Suprapubic skin (tissue), 4 donors: ENCODE measurements around the gene ARF6. TPM values are rescaled to one million over a fixed set of nuclear protein-coding genes. Genes with fewer than 3 reads are reported as not detected.

Experiments
- DNase-seq, 2 donors: peaks; one replicate each; pipeline ENCODE4 v3.0.0-alpha.2; 2019; ENCODE audit warnings: low spot score in 2 of 2
- H3K27ac ChIP-seq: fragments of 200-600 bp; sonication (generic); one replicate; pipeline ENCODE4 v1.5.1; 2019
- H3K27me3 ChIP-seq: fragments of 200-600 bp; sonication (generic); one replicate; pipeline ENCODE4 v1.5.1; 2019
- H3K36me3 ChIP-seq: fragments of 200-600 bp; sonication (generic); one replicate; pipeline ENCODE4 v1.5.1; 2019
- H3K4me1 ChIP-seq: fragments of 200-600 bp; sonication (generic); one replicate; pipeline ENCODE4 v1.5.1; 2019
- H3K4me3 ChIP-seq: fragments of 200-600 bp; sonication (generic); one replicate; pipeline ENCODE4 v1.5.1; 2019; ENCODE audit warnings: mild to moderate bottlenecking
- H3K9me3 ChIP-seq: fragments of 200-600 bp; sonication (generic); one replicate; pipeline ENCODE4 v1.5.1; 2019
- EP300 ChIP-seq: sonication (generic); formaldehyde crosslinking; IDR thresholded peaks from one replicate; pipeline ENCODE4 v1.6.1; 2017; ENCODE audit warnings: antibody characterized with exemption
- POLR2A ChIP-seq, 2 donors: fragments of 450-650 bp; IDR thresholded peaks; one replicate each; pipeline ENCODE4 v1.6.1; 2017; ENCODE audit warnings: antibody characterized with exemption in 2 of 2, mild to moderate bottlenecking in 2 of 2, moderate library complexity in 2 of 2
- POLR2AphosphoS5 ChIP-seq, 3 donors: sonication (generic); formaldehyde crosslinking; IDR thresholded peaks; one replicate each; pipeline ENCODE4 v1.6.1; 2017; ENCODE audit warnings: antibody characterized with exemption in 3 of 3
- WGBS: methylation state at CpG from one replicate; pipeline ENCODE4 v1.1.5; 2018; 5-methylcytosine and 5-hydroxymethylcytosine counted together
- total RNA-seq, 4 donors: library from RNA; depleted of rRNA; stranded (reverse); fragments of >200 nt; gene quantifications; one replicate each; pipeline ENCODE4 v1.1.0, GENCODE V29; 2016
- TF ChIP-seq, protein P1 (sequence below), 2 donors: fragments of 200-600 bp in 1 of 2; fragments of 450-650 bp in 1 of 2; sonication (generic) in 1 of 2; IDR thresholded peaks; one replicate each; pipeline ENCODE4 v1.5.1; 2016 to 2019; ENCODE audit warnings: antibody characterized with exemption in 2 of 2, mild to moderate bottlenecking in 1 of 2, moderate library complexity in 1 of 2

ARF6 gene
- total RNA-seq, 4 donors from 2014 or later: 48.0 to 125 (median 85.3) TPM

DNA sequence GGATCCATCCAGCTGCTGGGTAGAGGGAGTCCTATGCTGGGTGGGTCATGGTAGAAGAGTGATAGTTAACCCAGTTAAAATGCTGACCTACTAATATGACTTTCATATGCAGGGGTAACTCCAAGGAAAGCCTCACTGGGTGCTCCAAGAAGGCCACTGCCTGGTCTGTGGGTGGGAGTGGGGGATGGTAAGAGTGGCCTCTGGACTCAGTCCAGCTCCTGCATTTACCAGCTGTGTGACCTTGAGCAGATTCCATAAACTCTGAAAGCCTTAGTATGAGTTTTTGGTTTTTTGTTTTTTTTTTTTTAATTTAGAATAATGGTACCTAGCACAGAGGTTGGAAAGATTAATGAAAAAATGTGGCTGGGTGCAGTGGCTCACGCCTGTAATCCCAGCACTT is 51.6 kb downstream of the ARF6 start:
- no peaks in the 10 kb centered on the region for H3K36me3 ChIP-seq
- H3K27ac ChIP-seq: no peak overlapping the region
- H3K9me3 ChIP-seq: no peaks in the 10 kb centered on the region
- no peak overlapping the region for H3K4me3 ChIP-seq
- no peak for TF ChIP-seq POLR2AphosphoS5 (IDR thresholded peaks at IDR 0.05)
- TF ChIP-seq POLR2A (IDR thresholded peaks at IDR 0.05): no peak
- TF ChIP-seq, protein P1, sequence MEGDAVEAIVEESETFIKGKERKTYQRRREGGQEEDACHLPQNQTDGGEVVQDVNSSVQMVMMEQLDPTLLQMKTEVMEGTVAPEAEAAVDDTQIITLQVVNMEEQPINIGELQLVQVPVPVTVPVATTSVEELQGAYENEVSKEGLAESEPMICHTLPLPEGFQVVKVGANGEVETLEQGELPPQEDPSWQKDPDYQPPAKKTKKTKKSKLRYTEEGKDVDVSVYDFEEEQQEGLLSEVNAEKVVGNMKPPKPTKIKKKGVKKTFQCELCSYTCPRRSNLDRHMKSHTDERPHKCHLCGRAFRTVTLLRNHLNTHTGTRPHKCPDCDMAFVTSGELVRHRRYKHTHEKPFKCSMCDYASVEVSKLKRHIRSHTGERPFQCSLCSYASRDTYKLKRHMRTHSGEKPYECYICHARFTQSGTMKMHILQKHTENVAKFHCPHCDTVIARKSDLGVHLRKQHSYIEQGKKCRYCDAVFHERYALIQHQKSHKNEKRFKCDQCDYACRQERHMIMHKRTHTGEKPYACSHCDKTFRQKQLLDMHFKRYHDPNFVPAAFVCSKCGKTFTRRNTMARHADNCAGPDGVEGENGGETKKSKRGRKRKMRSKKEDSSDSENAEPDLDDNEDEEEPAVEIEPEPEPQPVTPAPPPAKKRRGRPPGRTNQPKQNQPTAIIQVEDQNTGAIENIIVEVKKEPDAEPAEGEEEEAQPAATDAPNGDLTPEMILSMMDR (IDR thresholded peaks at IDR 0.05): no peak
- no peak for TF ChIP-seq EP300
- no peak for DNase-seq
- H3K4me1 ChIP-seq: peaks cover 29% of the 10 kb centered on the region
- H3K27me3 ChIP-seq: no peaks in the 10 kb centered on the region
- WGBS: 89% methylated on average over 1 of the region's 1 CpG

DNA sequence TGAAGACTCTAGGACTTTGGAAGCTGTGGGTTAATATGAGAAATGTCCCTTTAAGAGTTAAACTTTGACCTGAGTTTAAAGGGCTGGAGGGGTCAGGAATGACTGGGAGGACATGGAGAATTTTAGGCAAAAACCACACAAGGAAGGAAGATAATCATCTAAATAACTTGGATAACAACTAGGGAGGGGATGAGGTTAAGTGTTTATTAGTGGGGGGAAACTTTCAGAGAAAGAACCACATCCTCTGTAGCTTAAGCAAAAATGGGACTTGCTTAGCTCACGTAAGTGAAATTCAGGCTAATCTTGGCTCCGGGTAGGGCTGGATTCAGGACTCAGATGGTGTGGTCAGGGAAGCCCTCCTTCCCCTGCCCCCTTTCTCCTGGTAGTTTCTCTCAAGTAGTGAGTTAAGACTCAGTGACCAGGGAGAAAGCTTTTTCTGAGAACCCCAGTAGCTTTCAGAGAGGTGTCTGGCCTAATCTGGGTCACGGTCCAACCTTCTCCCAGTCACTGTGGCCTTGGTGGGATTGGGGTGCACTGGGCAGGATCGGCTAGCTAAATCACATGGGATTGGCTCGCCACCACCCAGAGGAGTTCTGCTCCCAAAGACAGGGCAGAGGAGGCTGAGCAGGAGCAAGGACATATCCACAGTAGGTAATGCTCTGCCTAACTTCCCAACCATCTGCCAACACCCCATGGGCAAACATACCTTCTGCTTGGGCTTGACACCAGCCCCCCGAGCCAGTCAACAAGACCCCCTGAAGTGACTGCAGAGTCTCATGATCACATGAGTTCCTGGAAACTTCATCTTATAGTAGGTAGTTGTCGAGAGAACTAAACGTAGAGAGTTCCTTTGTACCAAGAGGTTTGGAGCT is 52.8 kb downstream of the ARF6 start:
- Histone ChIP-seq H3K4me1 (peaks cover 39% of the 10 kb centered on the region), H3K9me3 (no peaks in the 10 kb centered on the region), H3K4me3 (no peak overlapping the region), H3K27me3 (no peaks in the 10 kb centered on the region), H3K27ac (peak overlapping the region; percentile 63), H3K36me3 (no peaks in the 10 kb centered on the region)
- DNase-seq: no peak
- 89% methylated on average over 7 of the region's 8 CpGs for WGBS
- TF ChIP-seq POLR2AphosphoS5 (IDR thresholded peaks at IDR 0.05) (no peak), EP300 (no peak), POLR2A (IDR thresholded peaks at IDR 0.05) (no peak)
- TF ChIP-seq, protein P1 (IDR thresholded peaks at IDR 0.05): no peak

Other genes with a start within 250 kb of the ARF6 start
- gene POLE2, start 204.9 kb upstream of the ARF6 start, total RNA-seq: 1 to 10 TPM; 3.2 to 8.4 (median 4.6) TPM
- 10 to 100 TPM in 1 of 4 donors, 1 to 10 TPM in 3; 1.7 to 19.9 (median 3.5) TPM for gene KLHDC1, start 200.0 kb upstream of the ARF6 start, total RNA-seq
- gene KLHDC2, start 124.9 kb upstream of the ARF6 start, total RNA-seq: 10 to 100 TPM; 43.5 to 93.1 (median 65.3) TPM
- 100 to 1,000 TPM in 1 of 4 donors, 10 to 100 TPM in 3; 70.6 to 181 (median 81.5) TPM for gene NEMF, start 40.3 kb upstream of the ARF6 start, total RNA-seq
- gene VCPKMT, start 223.5 kb downstream of the ARF6 start, total RNA-seq: 10 to 100 TPM in 3 of 4 donors, 1 to 10 TPM in 1; 8.1 to 12.5 (median 11.9) TPM